Neural cell (in vitro differentiated cells): Measurements from ENCODE around the gene MAP3K13. TPM values are rescaled to one million over a fixed set of nuclear protein-coding genes. Genes with fewer than 3 reads are reported as not detected.

Source experiments
- H2AFZ ChIP-seq: fragments of 200-600, 300-800 bp; sonication (generic), shearing (Covaris generic); 2 replicates; pipeline ENCODE4 v1.6.0; 2014; ENCODE audit warnings: low read depth, mild to moderate bottlenecking, antibody characterized with exemption, low read length, moderate library complexity
- H3F3A ChIP-seq: fragments of 200-600 bp; shearing (Covaris generic); 2 replicates; pipeline ENCODE4 v1.6.1; 2016; ENCODE audit warnings: mild to moderate bottlenecking, moderate library complexity, mixed read lengths, antibody characterized with exemption, low read length; ENCODE audit not compliant: insufficient read depth, poor library complexity, severe bottlenecking
- H3K27ac ChIP-seq: fragments of 200-600, 300-800 bp; sonication (generic), shearing (Covaris generic); 2 replicates; pipeline ENCODE4 v1.5.1; 2014; ENCODE audit warnings: mild to moderate bottlenecking, low read length, moderate library complexity
- H3K27me3 ChIP-seq: fragments of 300-800, 200-600 bp; sonication (generic), shearing (Covaris generic); 2 replicates; pipeline ENCODE4 v1.6.0; 2014; ENCODE audit warnings: mild to moderate bottlenecking, low read depth, low read length, moderate library complexity; ENCODE audit not compliant: insufficient read depth
- H3K36me3 ChIP-seq: fragments of 300-800, 200-600 bp; sonication (generic), shearing (Covaris generic); 2 replicates; pipeline ENCODE4 v1.5.1; 2014; ENCODE audit warnings: mild to moderate bottlenecking, antibody characterized with exemption, low read length, moderate library complexity; ENCODE audit not compliant: insufficient read depth
- H3K4me2 ChIP-seq: fragments of 300-800, 200-600 bp; sonication (generic), shearing (Covaris generic); 2 replicates; pipeline ENCODE4 v1.6.0; 2014; ENCODE audit warnings: mild to moderate bottlenecking, low read length
- H3K4me3 ChIP-seq: fragments of 300-800, 200-600 bp; sonication (generic), shearing (Covaris generic); 2 replicates; pipeline ENCODE4 v1.5.1; 2014; ENCODE audit warnings: mild to moderate bottlenecking, low read length, moderate library complexity
- H3K79me2 ChIP-seq: fragments of 200-600 bp; shearing (Covaris generic); replicated peaks from 2 replicates; pipeline ENCODE4 v1.6.0; 2014; ENCODE audit warnings: mild to moderate bottlenecking, low read length, moderate library complexity; ENCODE audit not compliant: insufficient read depth
- H3K9ac ChIP-seq: fragments of 300-800, 200-600 bp; sonication (generic), shearing (Covaris generic); 2 replicates; pipeline ENCODE4 v1.6.1; 2016; ENCODE audit warnings: mild to moderate bottlenecking, low read length, mixed read lengths
- H3K9me2 ChIP-seq: fragments of 200-600 bp; shearing (Covaris generic); 2 replicates; pipeline ENCODE4 v1.6.1; 2016; ENCODE audit warnings: mild to moderate bottlenecking, low read length, mixed read lengths; ENCODE audit not compliant: insufficient read depth
- H3K9me3 ChIP-seq: fragments of 200-600, 300-800 bp; sonication (generic), shearing (Covaris generic); 2 replicates; pipeline ENCODE4 v1.6.1; 2016; ENCODE audit warnings: mild to moderate bottlenecking, mixed run types, low read length, moderate library complexity, mixed read lengths
- H4K20me1 ChIP-seq: fragments of 200-600 bp; shearing (Covaris generic); 2 replicates; pipeline ENCODE4 v1.6.1; 2016; ENCODE audit warnings: mild to moderate bottlenecking, mixed run types; ENCODE audit not compliant: insufficient read depth
- EP300 ChIP-seq: fragments of 450-650 bp; conservative IDR thresholded peaks from 2 replicates; pipeline ENCODE4 v1.6.1; 2014; ENCODE audit warnings: antibody characterized with exemption, mild to moderate bottlenecking, moderate library complexity; ENCODE audit not compliant: poor library complexity, severe bottlenecking
- EZH2 ChIP-seq: fragments of 200-600, 300-800 bp; shearing (Covaris generic), sonication (generic); IDR thresholded peaks from 2 replicates; pipeline ENCODE4 v1.6.1; 2014; ENCODE audit warnings: antibody characterized with exemption, low read length, borderline replicate concordance, mild to moderate bottlenecking; ENCODE audit not compliant: insufficient read depth, poor library complexity, severe bottlenecking
- MXI1 ChIP-seq: fragments of 450-650 bp; conservative IDR thresholded peaks from 2 replicates; pipeline ENCODE4 v1.6.1; 2014; ENCODE audit warnings: antibody characterized with exemption, mild to moderate bottlenecking; ENCODE audit not compliant: poor library complexity, severe bottlenecking
- POLR2AphosphoS5 ChIP-seq: IDR thresholded peaks from 2 replicates; pipeline ENCODE4 v1.6.1; 2012
- RAD21 ChIP-seq: fragments of 450-650 bp; conservative IDR thresholded peaks from 2 replicates; pipeline ENCODE4 v1.6.1; 2014; ENCODE audit warnings: antibody characterized with exemption, mild to moderate bottlenecking, moderate library complexity
- SMC3 ChIP-seq: fragments of 450-650 bp; conservative IDR thresholded peaks from 2 replicates; pipeline ENCODE4 v1.6.1; 2014; ENCODE audit warnings: antibody characterized with exemption, mild to moderate bottlenecking, moderate library complexity; ENCODE audit not compliant: poor library complexity
- TAF1 ChIP-seq: IDR thresholded peaks from 2 replicates; pipeline ENCODE4 v1.6.1; 2012; ENCODE audit warnings: low read depth
- polyA plus RNA-seq: library from polyadenylated mRNA; depleted of rRNA; stranded (reverse); fragments of >200 nt; gene quantifications from 2 replicates; pipeline ENCODE4 v1.2.3, GENCODE V29; 2014
- TF ChIP-seq, protein P1 (sequence below): IDR thresholded peaks from 2 replicates; pipeline ENCODE4 v1.6.1; 2012; ENCODE audit warnings: borderline replicate concordance
- TF ChIP-seq, protein P2 (sequence below): fragments of 450-650 bp; IDR thresholded peaks from 2 replicates; pipeline ENCODE4 v1.5.1; 2014; ENCODE audit warnings: antibody characterized with exemption, mild to moderate bottlenecking, moderate library complexity; ENCODE audit not compliant: poor library complexity, severe bottlenecking

Gene MAP3K13
- polyA plus RNA-seq, 1 donor from 2014 or later, result 33.8 TPM

DNA sequence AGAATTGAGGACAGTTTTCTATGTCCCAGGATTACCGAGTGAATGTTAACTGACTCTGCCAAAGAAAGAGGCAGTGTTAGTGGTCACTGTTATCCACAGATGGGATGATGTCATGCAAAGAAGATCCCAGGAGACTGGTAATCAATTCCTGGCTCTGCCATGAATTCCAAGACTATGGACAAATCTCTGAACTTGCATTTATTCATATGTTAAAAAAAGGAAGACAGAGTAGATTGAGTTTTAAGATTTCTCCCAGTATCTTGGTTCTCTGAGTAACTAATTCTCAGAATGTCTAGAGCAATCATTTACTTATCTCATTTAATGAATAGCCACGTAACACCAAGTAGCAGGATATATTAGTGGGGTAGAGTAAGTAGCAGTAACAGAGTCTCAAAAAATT, 11.5 kb upstream of the MAP3K13 start:
- Histone ChIP-seq H3K27ac (no peak overlapping the region), H3F3A (no peaks in the 10 kb centered on the region), H3K9me2 (no peaks in the 10 kb centered on the region), H3K4me3 (no peak overlapping the region), H3K9ac (no peak overlapping the region), H3K4me2 (no peak overlapping the region), H4K20me1 (no peaks in the 10 kb centered on the region), H3K9me3 (no peaks in the 10 kb centered on the region), H3K36me3 (no peaks in the 10 kb centered on the region), H3K79me2 (no peaks in the 10 kb centered on the region), H2AFZ (no peak overlapping the region), H3K27me3 (no peaks in the 10 kb centered on the region)
- TF ChIP-seq MXI1, result no peak
- TF ChIP-seq EZH2, result no peak
- no peak for TF ChIP-seq SMC3
- TF ChIP-seq EP300, result no peak
- TF ChIP-seq, protein P1, sequence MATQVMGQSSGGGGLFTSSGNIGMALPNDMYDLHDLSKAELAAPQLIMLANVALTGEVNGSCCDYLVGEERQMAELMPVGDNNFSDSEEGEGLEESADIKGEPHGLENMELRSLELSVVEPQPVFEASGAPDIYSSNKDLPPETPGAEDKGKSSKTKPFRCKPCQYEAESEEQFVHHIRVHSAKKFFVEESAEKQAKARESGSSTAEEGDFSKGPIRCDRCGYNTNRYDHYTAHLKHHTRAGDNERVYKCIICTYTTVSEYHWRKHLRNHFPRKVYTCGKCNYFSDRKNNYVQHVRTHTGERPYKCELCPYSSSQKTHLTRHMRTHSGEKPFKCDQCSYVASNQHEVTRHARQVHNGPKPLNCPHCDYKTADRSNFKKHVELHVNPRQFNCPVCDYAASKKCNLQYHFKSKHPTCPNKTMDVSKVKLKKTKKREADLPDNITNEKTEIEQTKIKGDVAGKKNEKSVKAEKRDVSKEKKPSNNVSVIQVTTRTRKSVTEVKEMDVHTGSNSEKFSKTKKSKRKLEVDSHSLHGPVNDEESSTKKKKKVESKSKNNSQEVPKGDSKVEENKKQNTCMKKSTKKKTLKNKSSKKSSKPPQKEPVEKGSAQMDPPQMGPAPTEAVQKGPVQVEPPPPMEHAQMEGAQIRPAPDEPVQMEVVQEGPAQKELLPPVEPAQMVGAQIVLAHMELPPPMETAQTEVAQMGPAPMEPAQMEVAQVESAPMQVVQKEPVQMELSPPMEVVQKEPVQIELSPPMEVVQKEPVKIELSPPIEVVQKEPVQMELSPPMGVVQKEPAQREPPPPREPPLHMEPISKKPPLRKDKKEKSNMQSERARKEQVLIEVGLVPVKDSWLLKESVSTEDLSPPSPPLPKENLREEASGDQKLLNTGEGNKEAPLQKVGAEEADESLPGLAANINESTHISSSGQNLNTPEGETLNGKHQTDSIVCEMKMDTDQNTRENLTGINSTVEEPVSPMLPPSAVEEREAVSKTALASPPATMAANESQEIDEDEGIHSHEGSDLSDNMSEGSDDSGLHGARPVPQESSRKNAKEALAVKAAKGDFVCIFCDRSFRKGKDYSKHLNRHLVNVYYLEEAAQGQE, result no peak
- TF ChIP-seq, protein P2, sequence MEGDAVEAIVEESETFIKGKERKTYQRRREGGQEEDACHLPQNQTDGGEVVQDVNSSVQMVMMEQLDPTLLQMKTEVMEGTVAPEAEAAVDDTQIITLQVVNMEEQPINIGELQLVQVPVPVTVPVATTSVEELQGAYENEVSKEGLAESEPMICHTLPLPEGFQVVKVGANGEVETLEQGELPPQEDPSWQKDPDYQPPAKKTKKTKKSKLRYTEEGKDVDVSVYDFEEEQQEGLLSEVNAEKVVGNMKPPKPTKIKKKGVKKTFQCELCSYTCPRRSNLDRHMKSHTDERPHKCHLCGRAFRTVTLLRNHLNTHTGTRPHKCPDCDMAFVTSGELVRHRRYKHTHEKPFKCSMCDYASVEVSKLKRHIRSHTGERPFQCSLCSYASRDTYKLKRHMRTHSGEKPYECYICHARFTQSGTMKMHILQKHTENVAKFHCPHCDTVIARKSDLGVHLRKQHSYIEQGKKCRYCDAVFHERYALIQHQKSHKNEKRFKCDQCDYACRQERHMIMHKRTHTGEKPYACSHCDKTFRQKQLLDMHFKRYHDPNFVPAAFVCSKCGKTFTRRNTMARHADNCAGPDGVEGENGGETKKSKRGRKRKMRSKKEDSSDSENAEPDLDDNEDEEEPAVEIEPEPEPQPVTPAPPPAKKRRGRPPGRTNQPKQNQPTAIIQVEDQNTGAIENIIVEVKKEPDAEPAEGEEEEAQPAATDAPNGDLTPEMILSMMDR, result no peak
- TF ChIP-seq TAF1, result no peak
- TF ChIP-seq POLR2AphosphoS5, result no peak
- no peak for TF ChIP-seq RAD21

DNA sequence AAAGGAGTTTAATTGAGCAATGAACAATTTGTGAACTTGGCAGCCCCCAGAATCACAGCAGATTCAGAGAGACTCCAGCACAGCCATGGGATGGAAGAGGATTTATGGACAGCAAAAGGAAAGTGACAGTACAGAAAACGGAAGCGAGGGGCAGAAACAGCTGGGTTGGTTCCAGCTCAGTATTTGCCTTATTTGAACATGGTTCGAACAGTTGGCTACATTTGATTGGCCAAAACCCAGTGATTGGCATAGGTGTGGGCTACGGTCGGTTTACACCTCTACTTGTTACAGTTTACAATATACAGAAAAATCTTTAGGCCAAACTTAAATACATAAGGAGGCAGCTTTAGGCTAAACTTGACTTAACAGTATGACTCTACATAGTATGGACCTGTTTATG, 9.7 kb upstream of the MAP3K13 start:
- TF ChIP-seq, protein P1, result no peak
- TF ChIP-seq POLR2AphosphoS5, result no peak
- TF ChIP-seq TAF1, result no peak
- TF ChIP-seq EP300, result no peak
- no peak for TF ChIP-seq EZH2
- no peak for TF ChIP-seq MXI1
- TF ChIP-seq, protein P2, result no peak
- no peak for TF ChIP-seq SMC3
- no peak for TF ChIP-seq RAD21
- Histone ChIP-seq H3K9ac (no peak overlapping the region), H3K27ac (no peak overlapping the region), H4K20me1 (no peaks in the 10 kb centered on the region), H3K4me3 (no peak overlapping the region), H3K79me2 (no peaks in the 10 kb centered on the region), H3K9me3 (no peaks in the 10 kb centered on the region), H3K4me2 (no peak overlapping the region), H3K9me2 (no peaks in the 10 kb centered on the region), H3K36me3 (no peaks in the 10 kb centered on the region), H3K27me3 (no peaks in the 10 kb centered on the region), H2AFZ (no peak overlapping the region), H3F3A (no peaks in the 10 kb centered on the region)
